ENCODE results near the gene RALGPS1.

Gene RALGPS1

GRCh38 chr9:127196826-127197145 lies 282.2 kb downstream of the RALGPS1 start:
- TF ChIP-seq REST (IDR thresholded peaks at IDR 0.05; ENCODE audit: insufficient replicate concordance, low read depth) (no peak), CTCF (IDR thresholded peaks at IDR 0.05; ENCODE audit: insufficient read depth, low read length) (no peak), POLR2AphosphoS5 (IDR thresholded peaks at IDR 0.05; ENCODE audit: low read depth) (no peak), SPI1 (IDR thresholded peaks at IDR 0.05; ENCODE audit: borderline replicate concordance, low read depth) (no peak), GABPA (IDR thresholded peaks at IDR 0.05; ENCODE audit: low read depth) (no peak)
- Histone ChIP-seq H3K27ac (replicated peaks) (no peak overlapping the region), H3K4me3 (replicated peaks; ENCODE audit: insufficient read depth, low read length) (no peak overlapping the region), H3K27me3 (ENCODE audit: insufficient read depth, poor library complexity, severe bottlenecking) (peaks cover 5% of the 10 kb centered on the region)
- DNase-seq (ENCODE audit: low read depth in 1 of 2, low spot score in 1 of 2) = no peak

- Histone ChIP-seq H3K4me3 (replicated peaks; ENCODE audit: insufficient read depth, low read length) (no peak overlapping the region), H3K27me3 (ENCODE audit: insufficient read depth, poor library complexity, severe bottlenecking) (peaks cover 5% of the 10 kb centered on the region), H3K27ac (replicated peaks) (no peak overlapping the region)
- no peak for TF ChIP-seq SPI1 (IDR thresholded peaks at IDR 0.05; ENCODE audit: borderline replicate concordance, low read depth)
- TF ChIP-seq POLR2AphosphoS5 (IDR thresholded peaks at IDR 0.05; ENCODE audit: low read depth) = no peak
- no peak for TF ChIP-seq GABPA (IDR thresholded peaks at IDR 0.05; ENCODE audit: low read depth)
- no peak for TF ChIP-seq CTCF (IDR thresholded peaks at IDR 0.05; ENCODE audit: insufficient read depth, low read length)
- no peak for TF ChIP-seq REST (IDR thresholded peaks at IDR 0.05; ENCODE audit: insufficient replicate concordance, low read depth)
- DNase-seq (ENCODE audit: low read depth in 1 of 2, low spot score in 1 of 2) = no peak
Measured at GRCh38 chr9:127197186-127197860, 282.7 kb downstream of the RALGPS1 start.

- no peak overlapping the region for H3K27ac ChIP-seq (replicated peaks)
- peaks cover 5% of the 10 kb centered on the region for H3K27me3 ChIP-seq (ENCODE audit: insufficient read depth, poor library complexity, severe bottlenecking)
Measured at GRCh38 chr9:127197861-127198430, 283.4 kb downstream of the RALGPS1 start.

More at GRCh38 chr9:127197861-127198430, 283.4 kb downstream of the RALGPS1 start:
- no peak for TF ChIP-seq CTCF (IDR thresholded peaks at IDR 0.05; ENCODE audit: insufficient read depth, low read length)
- no peak for TF ChIP-seq REST (IDR thresholded peaks at IDR 0.05; ENCODE audit: insufficient replicate concordance, low read depth)
- TF ChIP-seq SPI1 (IDR thresholded peaks at IDR 0.05; ENCODE audit: borderline replicate concordance, low read depth) = no peak
- no peak for TF ChIP-seq GABPA (IDR thresholded peaks at IDR 0.05; ENCODE audit: low read depth)
- TF ChIP-seq POLR2AphosphoS5 (IDR thresholded peaks at IDR 0.05; ENCODE audit: low read depth) = no peak
- no peak for DNase-seq (ENCODE audit: low read depth in 1 of 2, low spot score in 1 of 2)
- no peak overlapping the region for H3K4me3 ChIP-seq (replicated peaks; ENCODE audit: insufficient read depth, low read length)
